Measurements from ENCODE around the gene PTPRN. TPM values are rescaled to one million over a fixed set of nuclear protein-coding genes. Genes with fewer than 3 reads are reported as not detected.

Gene PTPRN
- total and polyA plus RNA-seq, 2 experiments from 2014 or later: 5.1 to 22.1 TPM

DNA sequence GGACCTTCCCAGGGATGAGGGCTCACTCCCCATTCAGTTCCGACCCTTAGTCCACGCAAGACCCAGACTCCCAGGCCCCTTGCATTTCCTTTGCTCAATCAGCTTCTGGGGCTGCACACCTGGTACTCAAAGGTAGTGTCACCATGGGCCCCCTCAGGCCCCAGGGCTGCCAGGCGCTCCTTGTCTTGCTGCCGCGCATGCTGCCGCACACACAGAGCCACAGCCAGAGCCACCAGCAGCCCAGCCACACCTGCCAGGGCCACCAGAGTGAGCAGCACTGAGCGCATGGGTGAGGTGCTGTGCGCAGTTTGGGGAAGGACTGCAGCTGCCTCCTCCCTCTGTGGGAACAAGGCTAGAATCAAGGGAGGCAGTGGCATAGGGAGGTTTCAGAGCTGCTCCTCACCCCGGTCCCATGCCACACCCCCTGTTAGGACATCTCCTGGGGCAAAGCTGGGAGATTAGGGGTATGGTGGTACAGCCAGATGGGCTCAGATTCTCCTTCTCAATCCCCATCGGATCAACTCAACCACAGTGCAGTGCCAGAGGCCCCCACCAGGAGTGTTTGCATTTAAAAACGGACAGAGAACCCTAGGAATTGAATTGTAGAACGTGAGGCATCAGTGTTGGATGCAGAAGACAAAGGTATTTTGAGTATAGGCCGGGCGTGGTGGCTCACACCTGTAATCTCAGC lies 11.3 kb downstream of the PTPRN start:
- no peaks in the 10 kb centered on the region for H3K9me2 ChIP-seq (ENCODE audit: insufficient read depth)
- peaks cover 36% of the 10 kb centered on the region for H3K27me3 Mint-ChIP-seq (ENCODE audit: insufficient read depth, low read depth, poor library complexity)
- no peaks in the 10 kb centered on the region; the same call in 2 of the 3 replicates for H3K36me3 Mint-ChIP-seq (ENCODE audit: low read depth)
- H3K27ac Mint-ChIP-seq: no peak overlapping the region
- H3K27me3 ChIP-seq (ENCODE audit: insufficient read depth): peaks cover 19% of the 10 kb centered on the region
- H3K79me2 ChIP-seq (replicated peaks; ENCODE audit: insufficient read depth): no peaks in the 10 kb centered on the region
- ATAC-seq (no peak), DNase-seq (ENCODE audit: low spot score) (no peak)
- no peak overlapping the region for H2AFZ ChIP-seq
- H3K27ac ChIP-seq (ENCODE audit: low read depth): no peak overlapping the region
- TF ChIP-seq REST (IDR thresholded peaks at IDR 0.05; ENCODE audit: unreplicated experiment): no peak
- TF ChIP-seq ZNF331 (CRISPR knock-in tag; IDR thresholded peaks at IDR 0.05; ENCODE audit: low read depth): no peak
- TF ChIP-seq EZH2phosphoT487 (IDR thresholded peaks at IDR 0.05; ENCODE audit: unreplicated experiment): no peak
- TF ChIP-seq, protein P1, sequence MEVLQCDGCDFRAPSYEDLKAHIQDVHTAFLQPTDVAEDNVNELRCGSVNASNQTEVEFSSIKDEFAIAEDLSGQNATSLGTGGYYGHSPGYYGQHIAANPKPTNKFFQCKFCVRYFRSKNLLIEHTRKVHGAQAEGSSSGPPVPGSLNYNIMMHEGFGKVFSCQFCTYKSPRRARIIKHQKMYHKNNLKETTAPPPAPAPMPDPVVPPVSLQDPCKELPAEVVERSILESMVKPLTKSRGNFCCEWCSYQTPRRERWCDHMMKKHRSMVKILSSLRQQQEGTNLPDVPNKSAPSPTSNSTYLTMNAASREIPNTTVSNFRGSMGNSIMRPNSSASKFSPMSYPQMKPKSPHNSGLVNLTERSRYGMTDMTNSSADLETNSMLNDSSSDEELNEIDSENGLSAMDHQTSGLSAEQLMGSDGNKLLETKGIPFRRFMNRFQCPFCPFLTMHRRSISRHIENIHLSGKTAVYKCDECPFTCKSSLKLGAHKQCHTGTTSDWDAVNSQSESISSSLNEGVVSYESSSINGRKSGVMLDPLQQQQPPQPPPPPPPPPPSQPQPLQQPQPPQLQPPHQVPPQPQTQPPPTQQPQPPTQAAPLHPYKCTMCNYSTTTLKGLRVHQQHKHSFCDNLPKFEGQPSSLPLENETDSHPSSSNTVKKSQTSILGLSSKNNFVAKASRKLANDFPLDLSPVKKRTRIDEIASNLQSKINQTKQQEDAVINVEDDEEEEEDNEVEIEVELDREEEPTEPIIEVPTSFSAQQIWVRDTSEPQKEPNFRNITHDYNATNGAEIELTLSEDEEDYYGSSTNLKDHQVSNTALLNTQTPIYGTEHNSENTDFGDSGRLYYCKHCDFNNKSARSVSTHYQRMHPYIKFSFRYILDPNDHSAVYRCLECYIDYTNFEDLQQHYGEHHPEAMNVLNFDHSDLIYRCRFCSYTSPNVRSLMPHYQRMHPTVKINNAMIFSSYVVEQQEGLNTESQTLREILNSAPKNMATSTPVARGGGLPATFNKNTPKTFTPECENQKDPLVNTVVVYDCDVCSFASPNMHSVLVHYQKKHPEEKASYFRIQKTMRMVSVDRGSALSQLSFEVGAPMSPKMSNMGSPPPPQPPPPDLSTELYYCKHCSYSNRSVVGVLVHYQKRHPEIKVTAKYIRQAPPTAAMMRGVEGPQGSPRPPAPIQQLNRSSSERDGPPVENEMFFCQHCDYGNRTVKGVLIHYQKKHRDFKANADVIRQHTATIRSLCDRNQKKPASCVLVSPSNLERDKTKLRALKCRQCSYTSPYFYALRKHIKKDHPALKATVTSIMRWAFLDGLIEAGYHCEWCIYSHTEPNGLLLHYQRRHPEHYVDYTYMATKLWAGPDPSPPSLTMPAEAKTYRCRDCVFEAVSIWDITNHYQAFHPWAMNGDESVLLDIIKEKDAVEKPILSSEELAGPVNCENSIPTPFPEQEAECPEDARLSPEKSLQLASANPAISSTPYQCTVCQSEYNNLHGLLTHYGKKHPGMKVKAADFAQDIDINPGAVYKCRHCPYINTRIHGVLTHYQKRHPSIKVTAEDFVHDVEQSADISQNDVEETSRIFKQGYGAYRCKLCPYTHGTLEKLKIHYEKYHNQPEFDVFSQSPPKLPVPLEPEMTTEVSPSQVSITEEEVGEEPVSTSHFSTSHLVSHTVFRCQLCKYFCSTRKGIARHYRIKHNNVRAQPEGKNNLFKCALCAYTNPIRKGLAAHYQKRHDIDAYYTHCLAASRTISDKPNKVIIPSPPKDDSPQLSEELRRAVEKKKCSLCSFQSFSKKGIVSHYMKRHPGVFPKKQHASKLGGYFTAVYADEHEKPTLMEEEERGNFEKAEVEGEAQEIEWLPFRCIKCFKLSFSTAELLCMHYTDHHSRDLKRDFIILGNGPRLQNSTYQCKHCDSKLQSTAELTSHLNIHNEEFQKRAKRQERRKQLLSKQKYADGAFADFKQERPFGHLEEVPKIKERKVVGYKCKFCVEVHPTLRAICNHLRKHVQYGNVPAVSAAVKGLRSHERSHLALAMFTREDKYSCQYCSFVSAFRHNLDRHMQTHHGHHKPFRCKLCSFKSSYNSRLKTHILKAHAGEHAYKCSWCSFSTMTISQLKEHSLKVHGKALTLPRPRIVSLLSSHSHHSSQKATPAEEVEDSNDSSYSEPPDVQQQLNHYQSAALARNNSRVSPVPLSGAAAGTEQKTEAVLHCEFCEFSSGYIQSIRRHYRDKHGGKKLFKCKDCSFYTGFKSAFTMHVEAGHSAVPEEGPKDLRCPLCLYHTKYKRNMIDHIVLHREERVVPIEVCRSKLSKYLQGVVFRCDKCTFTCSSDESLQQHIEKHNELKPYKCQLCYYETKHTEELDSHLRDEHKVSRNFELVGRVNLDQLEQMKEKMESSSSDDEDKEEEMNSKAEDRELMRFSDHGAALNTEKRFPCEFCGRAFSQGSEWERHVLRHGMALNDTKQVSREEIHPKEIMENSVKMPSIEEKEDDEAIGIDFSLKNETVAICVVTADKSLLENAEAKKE (CRISPR knock-in tag; IDR thresholded peaks at IDR 0.05): no peak
- no peak for TF ChIP-seq NANOG (IDR thresholded peaks at IDR 0.05; ENCODE audit: borderline replicate concordance)
- TF ChIP-seq ZNF114 (CRISPR knock-in tag; IDR thresholded peaks at IDR 0.05): no peak
- no peak for TF ChIP-seq STAT1 (IDR thresholded peaks at IDR 0.05; ENCODE audit: unreplicated experiment)
- no peak for TF ChIP-seq CTCF (conservative IDR thresholded peaks at IDR 0.05; ENCODE audit: low read depth in 2 of 2)
- no peak for TF ChIP-seq ETS1 (IDR thresholded peaks at IDR 0.05)
- TF ChIP-seq EZH2 (IDR thresholded peaks at IDR 0.05; ENCODE audit: low read depth, unreplicated experiment): no peak
- peaks cover 9% of the 10 kb centered on the region for H3K4me1 ChIP-seq (ENCODE audit: insufficient read depth)
- no peaks in the 10 kb centered on the region for H3K36me3 ChIP-seq (ENCODE audit: insufficient read depth)
- H3K4me2 ChIP-seq: no peak overlapping the region
- H3F3A ChIP-seq (replicated peaks; ENCODE audit: low read depth): peaks cover 5% of the 10 kb centered on the region; the same call in 1 of the 2 replicates
- no peaks in the 10 kb centered on the region; the same call in 1 of the 3 replicates for H3K9me3 Mint-ChIP-seq
- no peak overlapping the region for H3K4me3 ChIP-seq
- H3K4me1 Mint-ChIP-seq: peaks cover 12% of the 10 kb centered on the region
- no peaks in the 10 kb centered on the region for H4K20me1 ChIP-seq (replicated peaks; ENCODE audit: insufficient read depth)
- H3K4me3 Mint-ChIP-seq: no peak overlapping the region

Measured in GM23338 (cell line).